Activated CD8-positive, alpha-beta memory T cell treated with anti-CD3 and anti-CD28 coated beads for 48 hours (primary cell): ENCODE results near the gene POF1B.

Experiments used
- DNase-seq, 3 experiments: peaks; one replicate each; pipeline ENCODE4 v3.0.0-alpha.2; 2020; ENCODE audit warnings: low read depth in 2 of 3, low spot score in 2 of 3

POF1B gene

GRCh38 chrX:85243155-85243554, 136.3 kb downstream of the POF1B start:
- DNase-seq, result no peak
